NCI-H128 (cell line): ENCODE results near the gene ATP5IF1.

Experiments used
- DNase-seq: peaks from one replicate; lab custom pipeline; 2025; ENCODE audit not compliant: unreplicated experiment; lab: John Stamatoyannopoulos, UW

Gene ATP5IF1

DNA sequence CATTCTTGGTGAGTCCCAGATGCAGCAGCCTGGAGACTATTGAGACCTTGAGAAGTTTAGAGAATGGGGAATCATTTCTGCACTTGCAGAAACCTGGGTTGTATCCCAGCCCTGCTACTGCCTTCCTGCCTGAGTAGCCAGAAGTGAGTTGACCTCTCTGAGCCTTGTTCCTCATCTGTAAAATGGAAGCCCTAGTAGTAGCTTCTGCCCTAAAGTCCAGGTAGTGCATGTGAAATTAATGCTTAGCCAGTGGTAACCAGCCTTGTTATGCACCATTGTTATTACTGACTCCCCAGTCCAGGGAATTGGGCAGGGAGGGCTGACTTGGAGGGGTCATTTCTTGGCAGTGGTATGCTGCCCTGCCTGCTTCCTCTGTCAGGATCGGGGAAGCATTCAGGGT is 29.0 kb downstream of the ATP5IF1 start:
- DNase-seq, result no peak

DNA sequence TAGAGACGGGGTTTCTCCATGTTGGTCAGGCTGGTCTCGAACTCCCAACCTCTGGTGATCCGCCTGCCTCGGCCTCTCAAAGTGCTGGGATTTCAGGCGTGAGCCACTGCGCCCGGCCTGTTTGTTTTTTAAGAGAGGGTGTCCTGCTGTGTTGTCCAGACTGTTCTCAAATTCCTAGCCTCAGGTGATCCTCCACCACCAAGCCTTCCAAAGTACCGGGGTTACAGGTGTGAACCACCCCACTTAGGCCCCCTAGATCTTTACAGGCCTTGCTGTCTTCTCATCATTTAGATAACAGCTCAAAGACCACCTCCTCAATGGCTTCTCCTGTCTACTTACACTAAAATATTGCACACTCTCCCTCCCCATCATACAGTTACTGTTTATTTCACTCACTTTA is 29.7 kb downstream of the ATP5IF1 start:
- DNase-seq, result no peak

DNA sequence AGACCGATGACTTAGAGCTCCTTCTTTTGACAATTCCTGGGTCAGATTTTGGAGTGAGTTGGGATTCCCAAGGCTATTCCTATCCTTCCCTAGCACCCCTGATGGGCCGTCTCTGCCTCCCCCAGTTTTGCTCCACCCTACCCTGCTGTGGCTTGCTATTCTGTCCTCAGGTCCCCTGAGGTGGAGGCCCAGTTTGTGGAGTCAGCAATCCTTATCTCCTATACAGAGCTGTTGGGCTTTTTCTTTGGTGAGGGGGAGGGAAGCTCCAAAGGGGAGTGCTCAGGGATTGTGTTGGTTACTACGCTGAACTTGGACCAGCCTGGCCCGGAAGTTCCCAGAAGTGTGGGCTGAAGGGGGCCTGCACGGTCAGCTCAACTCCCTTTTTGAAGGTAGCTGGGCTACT is 31.0 kb downstream of the ATP5IF1 start:
- DNase-seq, result no peak

DNA sequence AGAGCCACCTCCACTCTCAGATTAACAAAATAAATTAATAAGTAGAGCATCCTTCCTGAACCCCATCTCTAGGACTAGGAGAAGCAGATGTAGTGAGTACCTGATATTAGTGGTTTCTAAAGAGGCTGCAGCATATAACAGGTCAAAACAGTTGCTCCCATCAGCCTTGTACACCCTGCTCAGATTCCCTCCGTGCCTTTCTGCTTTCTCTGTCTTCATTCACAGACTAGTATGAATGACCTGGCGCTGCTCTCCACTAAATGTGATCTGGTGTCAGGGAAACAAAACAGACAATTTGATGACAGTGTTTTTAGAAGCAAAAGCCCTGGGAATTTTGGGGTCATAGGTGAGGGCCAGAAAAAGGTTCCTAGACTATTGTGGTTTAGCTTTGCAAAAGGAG is 31.7 kb downstream of the ATP5IF1 start:
- no peak for DNase-seq

DNA sequence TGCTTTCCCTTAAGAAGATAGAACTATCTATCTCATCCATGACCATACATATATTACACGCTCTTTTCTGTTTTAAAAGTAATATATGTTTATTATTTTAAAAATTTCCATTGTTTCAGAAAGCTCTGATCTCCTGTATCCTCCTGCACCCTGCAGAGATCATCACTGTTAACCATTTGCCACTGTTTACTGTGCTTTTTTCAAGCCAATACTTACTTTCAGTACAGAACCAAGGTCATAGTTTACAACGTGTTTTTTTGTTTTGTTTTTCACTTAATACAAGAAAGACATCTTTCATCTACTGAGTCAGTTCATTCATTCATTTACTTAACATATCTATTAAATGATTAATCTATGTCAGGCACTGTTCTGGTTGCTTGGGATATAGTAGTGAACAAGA is 33.6 kb downstream of the ATP5IF1 start:
- DNase-seq, result no peak

DNA sequence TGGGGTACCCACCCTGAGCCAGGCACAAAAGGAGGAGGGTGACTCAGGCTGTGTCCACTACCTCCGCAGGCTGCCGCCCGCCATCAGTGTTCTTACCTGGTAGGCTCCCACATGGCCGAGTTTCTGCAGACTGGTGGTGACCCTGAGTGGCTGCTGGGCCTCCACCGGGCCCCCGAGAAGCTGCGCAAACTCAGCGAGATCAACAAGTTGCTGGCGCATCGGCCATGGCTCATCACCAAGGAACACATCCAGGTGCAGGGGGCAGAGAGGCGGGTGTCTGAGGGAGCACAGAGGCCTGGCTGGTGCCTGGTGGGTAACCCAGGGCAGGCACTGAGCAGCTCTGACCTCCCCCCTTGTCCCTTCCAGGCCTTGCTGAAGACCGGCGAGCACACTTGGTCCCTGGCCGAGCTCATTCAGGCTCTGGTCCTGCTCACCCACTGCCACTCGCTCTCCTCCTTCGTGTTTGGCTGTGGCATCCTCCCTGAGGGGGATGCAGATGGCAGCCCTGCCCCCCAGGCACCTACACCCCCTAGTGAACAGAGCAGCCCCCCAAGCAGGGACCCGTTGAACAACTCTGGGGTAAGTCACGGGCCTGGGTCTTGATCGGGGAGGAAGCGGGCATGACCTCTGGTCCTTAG is 36.4 kb downstream of the ATP5IF1 start:
- DNase-seq, result no peak

DNA sequence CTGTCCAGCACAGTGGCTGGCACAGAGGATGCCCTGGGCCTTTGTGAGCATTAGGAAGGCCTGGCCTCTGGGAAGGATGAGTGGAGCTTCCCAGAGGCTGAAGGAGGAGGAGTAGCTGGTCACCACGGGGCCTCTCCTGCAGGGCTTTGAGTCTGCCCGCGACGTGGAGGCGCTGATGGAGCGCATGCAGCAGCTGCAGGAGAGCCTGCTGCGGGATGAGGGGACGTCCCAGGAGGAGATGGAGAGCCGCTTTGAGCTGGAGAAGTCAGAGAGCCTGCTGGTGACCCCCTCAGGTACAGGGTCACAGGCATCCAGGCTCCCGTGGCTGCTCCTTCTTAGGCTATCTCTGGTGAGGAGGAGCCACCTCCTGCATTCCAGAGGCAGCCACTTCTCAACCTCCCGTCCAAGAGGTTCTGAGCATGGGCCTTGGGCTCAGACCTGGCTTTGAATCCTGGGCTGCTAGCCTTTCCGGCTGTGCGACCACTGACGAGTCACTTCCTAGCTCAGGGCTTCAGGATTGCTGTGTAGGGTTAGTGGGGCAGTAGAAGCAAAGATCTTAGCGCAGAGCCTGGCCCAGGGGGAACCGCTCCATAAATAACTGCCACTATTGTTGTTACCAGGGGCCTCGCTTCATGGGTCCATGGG is 37.4 kb downstream of the ATP5IF1 start:
- DNase-seq, result no peak

DNA sequence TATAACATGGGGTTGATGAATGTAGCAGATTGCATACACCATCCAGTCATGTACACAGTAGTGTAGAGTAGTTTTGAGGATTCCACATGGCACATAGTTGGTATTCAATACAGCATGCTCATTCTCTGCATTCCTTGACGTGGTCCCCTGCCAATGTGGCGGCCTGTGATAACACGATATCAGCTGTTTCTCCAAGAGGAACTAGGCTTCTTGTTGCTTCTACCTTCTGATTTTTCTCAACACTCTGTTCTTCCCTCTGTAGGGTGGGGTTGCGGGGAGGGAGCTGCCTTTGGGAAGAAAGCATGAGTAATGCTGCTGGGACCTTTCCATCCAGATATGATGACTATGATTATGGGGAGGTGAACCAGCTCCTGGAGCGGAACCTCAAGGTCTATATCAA is 42.8 kb downstream of the ATP5IF1 start:
- DNase-seq, result no peak

DNA sequence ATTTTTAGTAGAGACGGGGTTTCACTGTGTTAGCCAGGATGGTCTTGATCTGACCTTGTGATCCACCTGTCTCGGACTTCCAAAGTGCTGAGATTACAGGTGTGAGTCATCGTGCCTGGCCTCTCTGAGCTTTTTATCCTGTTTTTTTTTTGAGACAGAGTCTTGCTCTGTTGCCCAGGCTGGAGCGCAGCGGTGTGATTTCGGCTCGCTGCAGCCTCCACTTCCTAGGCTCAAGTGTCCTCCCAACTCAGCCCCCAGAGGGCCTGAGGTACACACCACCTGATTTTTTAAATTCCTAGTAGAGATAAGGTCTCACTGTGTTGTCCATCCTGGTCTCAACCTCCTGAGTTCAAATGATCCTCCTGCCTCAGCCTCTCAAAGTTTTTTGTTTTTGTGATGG is 43.8 kb downstream of the ATP5IF1 start:
- DNase-seq, result no peak

DNA sequence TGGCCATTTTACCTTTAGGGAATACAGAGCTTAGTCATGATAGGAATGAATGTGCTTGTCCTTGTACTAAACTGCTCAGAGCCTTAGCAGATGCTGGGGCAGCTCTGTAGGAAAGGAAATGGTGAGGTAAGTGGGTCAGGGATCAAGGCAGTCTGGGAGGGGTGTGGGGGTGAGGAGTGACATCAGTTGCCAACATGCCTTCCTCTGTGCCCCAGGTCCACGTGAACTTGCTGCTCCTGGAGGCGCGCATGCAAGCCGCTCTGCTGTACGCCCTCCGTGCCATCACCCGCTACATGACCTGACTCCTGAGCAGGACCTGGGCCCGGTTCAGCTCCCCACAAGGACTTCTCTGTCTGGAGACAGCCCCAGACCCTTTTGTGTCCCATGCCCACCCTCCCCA is 44.6 kb downstream of the ATP5IF1 start:
- no peak for DNase-seq

DNA sequence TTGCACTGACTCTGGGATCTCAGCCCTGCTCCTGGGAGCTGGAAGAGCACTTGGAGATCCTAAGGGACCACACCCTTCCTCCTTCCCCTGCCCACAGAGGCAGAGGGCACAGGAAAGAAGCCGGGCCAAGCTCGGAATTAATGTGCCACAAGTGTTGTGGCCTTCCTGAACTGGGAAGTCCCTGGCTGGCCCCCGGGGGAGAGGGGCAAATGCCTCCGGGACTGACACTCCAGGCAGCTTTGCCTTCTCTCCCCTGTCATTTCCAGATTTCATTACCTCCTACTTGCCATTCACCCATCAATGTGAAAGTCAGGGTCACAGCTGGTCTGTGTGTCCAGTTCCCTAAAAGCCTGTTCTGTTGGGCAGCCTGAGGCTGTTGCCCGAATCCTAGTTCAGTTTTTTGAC is 45.1 kb downstream of the ATP5IF1 start:
- DNase-seq, result no peak

DNA sequence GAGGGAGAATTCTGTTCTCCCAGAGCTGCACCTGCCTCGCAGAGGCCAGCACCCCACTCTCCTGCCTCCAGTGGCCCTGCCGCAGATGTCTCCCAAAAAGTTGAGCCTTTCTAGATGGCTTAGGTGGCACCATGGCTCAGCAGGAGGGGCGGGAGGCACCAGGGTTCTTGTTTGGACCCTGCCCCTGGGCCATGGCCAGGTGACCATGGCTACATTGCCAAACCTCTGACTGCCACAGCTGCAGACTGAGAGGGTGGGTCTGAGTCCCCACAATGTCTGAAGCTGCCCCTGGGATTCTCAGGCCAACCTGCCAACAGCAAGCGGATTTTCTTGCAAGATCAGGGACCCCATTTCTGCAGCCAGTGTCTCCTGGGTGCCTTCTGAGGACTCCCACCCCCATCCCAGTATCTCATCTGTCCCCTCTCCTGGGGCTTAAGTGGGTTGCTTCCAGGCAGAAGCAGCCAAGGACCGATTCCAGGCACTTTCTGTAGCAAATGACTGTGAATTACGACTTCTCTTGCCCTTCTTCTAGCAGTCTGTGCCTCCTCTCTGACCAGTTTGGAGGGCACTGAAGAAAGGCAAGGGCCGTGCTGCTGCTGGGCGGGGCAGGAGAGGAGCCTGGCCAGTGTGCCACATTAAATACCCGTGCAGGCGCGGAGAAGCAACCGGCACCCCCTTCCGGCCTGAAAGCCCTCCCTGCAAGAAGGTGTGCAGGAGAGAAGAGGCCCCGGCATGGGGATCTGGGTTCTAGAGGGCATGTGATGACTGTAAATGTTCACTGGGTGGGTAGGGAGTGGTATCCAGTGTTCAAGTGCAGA is 45.9 kb downstream of the ATP5IF1 start:
- no peak for DNase-seq

DNA sequence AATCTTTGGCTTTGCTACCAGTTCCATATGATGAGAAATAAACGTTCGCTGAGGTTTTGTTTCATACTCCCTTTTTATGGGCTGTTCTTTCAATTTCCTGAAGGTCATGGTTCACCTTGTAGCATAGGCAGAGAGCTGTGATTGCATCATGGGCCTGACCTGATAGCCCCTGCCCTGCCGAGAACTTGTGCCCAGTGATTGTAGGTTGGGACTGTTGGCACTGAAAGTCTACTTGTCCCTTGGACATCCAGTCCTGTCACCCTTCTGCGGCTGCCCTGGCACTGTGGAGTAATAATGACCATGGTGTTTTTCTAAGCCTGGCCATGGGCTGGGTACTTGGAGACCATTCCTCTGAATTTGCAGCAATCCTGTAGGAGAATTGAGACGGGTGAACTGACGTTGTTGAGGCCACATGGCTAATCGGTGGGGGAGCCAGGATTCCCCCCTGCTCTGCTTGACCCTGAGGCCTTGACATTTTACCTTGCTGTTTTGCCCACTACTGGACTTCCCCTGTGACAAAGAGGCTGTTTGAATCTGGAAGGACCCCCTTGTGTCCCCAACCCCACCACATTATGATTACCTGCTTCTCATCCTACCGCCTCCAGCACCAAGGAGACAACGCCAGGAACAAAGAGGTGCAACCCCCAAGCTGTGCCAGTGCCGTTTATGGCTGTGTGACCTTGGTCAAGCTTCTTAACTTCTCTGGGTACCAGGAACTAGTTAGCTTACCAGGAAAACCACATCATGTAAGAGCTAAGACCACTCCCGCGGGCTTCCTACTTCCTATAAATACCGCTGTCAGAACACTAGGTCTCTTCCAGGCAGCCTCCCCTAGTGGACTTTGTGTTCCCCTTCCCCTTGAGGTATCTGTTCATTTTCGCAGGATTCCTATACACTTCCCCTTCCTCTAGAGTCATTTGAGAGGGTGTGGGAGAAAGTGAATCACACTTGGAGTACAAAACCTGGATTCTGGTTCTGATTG is 46.8 kb downstream of the ATP5IF1 start:
- no peak for DNase-seq

DNA sequence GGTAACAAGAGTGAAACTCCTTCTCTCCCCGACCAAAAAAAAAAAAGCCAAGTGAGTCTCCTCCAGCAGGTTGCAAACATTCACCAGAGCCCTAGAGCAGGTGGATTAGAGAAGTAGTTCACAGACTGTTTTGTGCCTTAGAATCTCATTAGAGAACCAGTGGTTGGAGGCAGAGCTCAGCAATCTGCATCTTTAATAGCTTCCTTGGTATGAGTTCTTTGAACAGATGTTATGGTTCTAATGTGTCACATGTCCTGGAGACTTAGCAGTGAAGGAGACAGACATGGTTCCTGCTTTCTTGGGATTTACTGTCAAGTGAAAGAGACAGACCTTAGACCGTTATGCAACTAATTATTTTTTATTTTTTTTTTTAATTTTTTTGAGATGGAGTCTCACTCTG is 50.2 kb downstream of the ATP5IF1 start:
- DNase-seq, result no peak
